H1 (cell line): ENCODE results near the gene CHDH. TPM values are rescaled to one million over a fixed set of nuclear protein-coding genes. Genes with fewer than 3 reads are reported as not detected.

Experiments
- JUND ChIP-seq: IDR thresholded peaks from 2 replicates; pipeline ENCODE4 v1.6.1; 2011; ENCODE audit warnings: mild to moderate bottlenecking, improper control_type of control experiment, low read length
- polyA plus RNA-seq, 7 experiments: library from polyadenylated mRNA; depleted of rRNA in 3 of 7; stranded (reverse) in 5 of 7; unstranded in 2 of 7; fragments of >200 nt in 5 of 7; fragments of 200-250 nt in 2 of 7; gene quantifications; 1 replicate in 5 of 7; 2 replicates in 1 of 7; 4 replicates in 1 of 7; pipeline versions ENCODE4 v1.2.1 to v1.2.3, GENCODE V29; 2011 to 2013; ENCODE audit warnings: missing spikeins in 2 of 7, mixed read lengths in 2 of 7
- total RNA-seq: library from RNA; stranded (reverse); fragmentation: NEBNext Ultra II Directional; extraction: Animal tissue kit (Norgen Biotek cat#: 25700); gene quantifications from 2 replicates; pipeline ENCODE4 v1.2.1, GENCODE V29; 2021

CHDH gene
- total and polyA plus RNA-seq, 2 of the 8 experiments (the other 6 are each of a cell fraction or from before 2014, with no cell fraction given) = 4.9 to 10.3 TPM

GRCh38 chr3:53843195-53844177 lies 2.7 kb downstream of the CHDH start (continued):
- TF ChIP-seq JUND = no peak
